Endothelial cell of umbilical vein (primary cell): ENCODE data around the gene CLCA4.

ENCODE experiments used
- CTCF ChIP-seq, 2 donors: IDR thresholded peaks; 1 replicate in 1 of 2; 2 replicates in 1 of 2; pipeline ENCODE4 v1.5.1; 2011; ENCODE audit warnings: low read length in 2 of 2, mild to moderate bottlenecking in 2 of 2, moderate library complexity in 2 of 2, control low read depth in 1 of 2, inconsistent platforms in 1 of 2, low read depth in 1 of 2; ENCODE audit not compliant: insufficient read depth in 1 of 2; ENCODE audit errors: extremely low read depth in 1 of 2
- EZH2 ChIP-seq: IDR thresholded peaks from 2 replicates; pipeline ENCODE4 v1.6.1; 2012; ENCODE audit warnings: borderline replicate concordance, low read depth, mild to moderate bottlenecking, moderate library complexity, low read length, inconsistent platforms; ENCODE audit not compliant: severe bottlenecking
- FOS ChIP-seq: IDR thresholded peaks from 2 replicates; pipeline ENCODE4 v1.6.1; 2011; ENCODE audit warnings: mild to moderate bottlenecking, low read length, moderate library complexity, borderline replicate concordance; ENCODE audit not compliant: insufficient read depth
- JUN ChIP-seq: IDR thresholded peaks from 2 replicates; pipeline ENCODE4 v1.6.1; 2011; ENCODE audit warnings: borderline replicate concordance, low read depth; ENCODE audit not compliant: insufficient read length, insufficient read depth
- MAX ChIP-seq: IDR thresholded peaks from 2 replicates; pipeline ENCODE4 v1.6.1; 2011; ENCODE audit not compliant: insufficient read depth, insufficient read length
- MYC ChIP-seq: IDR thresholded peaks from one replicate; pipeline ENCODE4 v1.6.1; 2011; ENCODE audit warnings: mild to moderate bottlenecking, low read depth, low read length
- POLR2A ChIP-seq: IDR thresholded peaks from 2 replicates; pipeline ENCODE4 v1.6.1; 2012; ENCODE audit warnings: low read depth, mild to moderate bottlenecking, control low read depth, low read length
- POLR2AphosphoS5 ChIP-seq: IDR thresholded peaks from 2 replicates; pipeline ENCODE4 v1.6.1; 2012; ENCODE audit warnings: low read depth, mild to moderate bottlenecking, control low read depth, low read length, moderate library complexity; ENCODE audit not compliant: insufficient read depth

GRCh38 chr1:86515597-86515996 lies 31.3 kb upstream of the CLCA4 start:
- no peak for TF ChIP-seq EZH2
- no peak for TF ChIP-seq FOS
- peak; percentile 52 to 64 for TF ChIP-seq CTCF (IDR thresholded peaks at IDR 0.05; ENCODE audit: extremely low read depth in 1 of 2, insufficient read depth in 1 of 2, low read depth in 1 of 2, low read length in 2 of 2)
- no peak for TF ChIP-seq POLR2A
- no peak for TF ChIP-seq MAX
- no peak for TF ChIP-seq POLR2AphosphoS5
- no peak for TF ChIP-seq JUN
- TF ChIP-seq MYC = no peak
